ENCODE data around the gene EFCAB12.
"Not testable (repeated sequence)": the region's sequence is repeated elsewhere in the genome, so short reads cannot be mapped to it uniquely, and the experiment has no call there.

The EFCAB12 gene

GRCh38 chr3:129393271-129393670, 35.2 kb downstream of the EFCAB12 start:
- DNase-seq = no peak
- no peak for ATAC-seq

- ATAC-seq, DNase-seq: not testable (repeated sequence)
Observed at GRCh38 chr3:129392106-129392887, 36.1 kb downstream of the EFCAB12 start.

GRCh38 chr3:129391583-129391982, 36.9 kb downstream of the EFCAB12 start:
- DNase-seq, ATAC-seq: not testable (repeated sequence)

- no peak for ATAC-seq
- no peak for DNase-seq
Observed at GRCh38 chr3:129389572-129389937, 38.9 kb downstream of the EFCAB12 start.

- DNase-seq, ATAC-seq: not testable (repeated sequence)
Observed at GRCh38 chr3:129388791-129389571, 39.5 kb downstream of the EFCAB12 start.

GRCh38 chr3:129387487-129387886, 40.9 kb downstream of the EFCAB12 start:
- no peak for ATAC-seq
- DNase-seq = no peak

- ATAC-seq (no peak), DNase-seq (no peak)
Observed at GRCh38 chr3:129386984-129387383, 41.5 kb downstream of the EFCAB12 start.

GRCh38 chr3:129385507-129385906, 42.9 kb downstream of the EFCAB12 start:
- not testable (repeated sequence) for ATAC-seq, DNase-seq

- ATAC-seq (no peak), DNase-seq (no peak)
Observed at GRCh38 chr3:129384594-129385323, 43.7 kb downstream of the EFCAB12 start.

- ATAC-seq, DNase-seq: not testable (repeated sequence)
Observed at GRCh38 chr3:129384103-129384502, 44.3 kb downstream of the EFCAB12 start.

- ATAC-seq (peak; percentile 95), DNase-seq (peak; percentile 57)
Observed at GRCh38 chr3:129383292-129383860, 45.1 kb downstream of the EFCAB12 start.

- ATAC-seq (no peak), DNase-seq (no peak)
Observed at GRCh38 chr3:129382366-129382765, 46.1 kb downstream of the EFCAB12 start.

GRCh38 chr3:129379582-129380358, 48.7 kb downstream of the EFCAB12 start:
- ATAC-seq (no peak), DNase-seq (no peak)

GRCh38 chr3:129378949-129379348, 49.5 kb downstream of the EFCAB12 start:
- no peak for ATAC-seq

GRCh38 chr3:129377615-129378014, 50.8 kb downstream of the EFCAB12 start:
- ATAC-seq (no peak), DNase-seq (no peak)

More at GRCh38 chr3:129378949-129379348, 49.5 kb downstream of the EFCAB12 start:
- DNase-seq = no peak

GRCh38 chr3:129375099-129375498, 53.3 kb downstream of the EFCAB12 start:
- no peak for DNase-seq
- no peak for ATAC-seq

- no peak for DNase-seq
- ATAC-seq = no peak
Observed at GRCh38 chr3:129371041-129371826, 57.2 kb downstream of the EFCAB12 start.

- no peak for ATAC-seq
- DNase-seq = no peak
Observed at GRCh38 chr3:129370248-129370964, 58.0 kb downstream of the EFCAB12 start.

- DNase-seq (no peak), ATAC-seq (no peak)
Observed at GRCh38 chr3:129369711-129370110, 58.7 kb downstream of the EFCAB12 start.

- no peak for ATAC-seq
Observed at GRCh38 chr3:129367821-129368220, 60.6 kb downstream of the EFCAB12 start.

More at GRCh38 chr3:129367821-129368220, 60.6 kb downstream of the EFCAB12 start:
- DNase-seq = no peak
